ENCODE results near the gene IRX2. TPM values are rescaled to one million over a fixed set of nuclear protein-coding genes. Genes with fewer than 3 reads are reported as not detected.
A peak's percentile ranks its signal among the peaks of the same experiment; 100 is the strongest.

Gene IRX2
- total RNA-seq, 4 donors from 2014 or later = 31.6 to 70.2 (median 48.9) TPM

GRCh38 chr5:2714026-2714425 is 37.5 kb downstream of the IRX2 start:
- H3K4me3 ChIP-seq (ENCODE audit: low read depth, poor library complexity, severe bottlenecking) = no peak overlapping the region
- intact Hi-C loops (cut with DNase I; ENCODE audit: low total_unique reads) = no loop called here
- TF ChIP-seq POLR2A (IDR thresholded peaks at IDR 0.05) (no peak), CTCF (IDR thresholded peaks at IDR 0.05) (no peak)
- peak in 1 of 2 donors; percentile 82 for DNase-seq (ENCODE audit: low spot score in 2 of 2)
- WGBS, 2 donors = 92% methylated on average over 6 of the region's 6 CpGs

GRCh38 chr5:2711446-2712425 is 39.7 kb downstream of the IRX2 start:
- intact Hi-C loops (cut with DNase I; ENCODE audit: low total_unique reads) = no loop called here
- H3K4me3 ChIP-seq (ENCODE audit: low read depth, poor library complexity, severe bottlenecking) = no peak overlapping the region
- WGBS, 2 donors = 85 to 87% methylated on average over 24 of the region's 24 CpGs
- DNase-seq (ENCODE audit: low spot score in 2 of 2) = peak in 1 of 2 donors; percentile 75
- TF ChIP-seq CTCF (IDR thresholded peaks at IDR 0.05) (no peak), POLR2A (IDR thresholded peaks at IDR 0.05) (no peak)

GRCh38 chr5:2710910-2711309 is 40.6 kb downstream of the IRX2 start:
- no peak for TF ChIP-seq CTCF (IDR thresholded peaks at IDR 0.05)
- TF ChIP-seq POLR2A (IDR thresholded peaks at IDR 0.05) = no peak
- 48 to 54% methylated on average over 3 of the region's 3 CpGs for WGBS, 2 donors
- intact Hi-C loops (cut with DNase I; ENCODE audit: low total_unique reads) = no loop called here
- H3K4me3 ChIP-seq (ENCODE audit: low read depth, poor library complexity, severe bottlenecking) = no peak overlapping the region
- no peak for DNase-seq (ENCODE audit: low spot score in 2 of 2)

GRCh38 chr5:2709976-2710689 is 41.3 kb downstream of the IRX2 start:
- TF ChIP-seq CTCF (IDR thresholded peaks at IDR 0.05) (no peak), POLR2A (IDR thresholded peaks at IDR 0.05) (no peak)
- H3K4me3 ChIP-seq (ENCODE audit: low read depth, poor library complexity, severe bottlenecking) = no peak overlapping the region
- peak in 1 of 2 donors; percentile 42 for DNase-seq (ENCODE audit: low spot score in 2 of 2)
- intact Hi-C loops (cut with DNase I; ENCODE audit: low total_unique reads) = no loop called here
- 77 to 84% methylated on average over 16 of the region's 16 CpGs for WGBS, 2 donors

- H3K4me3 ChIP-seq (ENCODE audit: low read depth, poor library complexity, severe bottlenecking) = no peak overlapping the region
- TF ChIP-seq CTCF (IDR thresholded peaks at IDR 0.05) = no peak
- no peak for TF ChIP-seq POLR2A (IDR thresholded peaks at IDR 0.05)
- intact Hi-C loops (cut with DNase I; ENCODE audit: low total_unique reads) = no loop called here
- peak in 1 of 2 donors; percentile 70 for DNase-seq (ENCODE audit: low spot score in 2 of 2)
- 90 to 91% methylated on average over 10 of the region's 10 CpGs for WGBS, 2 donors
Measured at GRCh38 chr5:2708751-2709150, 42.7 kb downstream of the IRX2 start.
